Vagina (tissue), 2 donors: Measurements from ENCODE around the gene PRICKLE2. TPM values are rescaled to one million over a fixed set of nuclear protein-coding genes. Genes with fewer than 3 reads are reported as not detected.

Experiments used
- DNase-seq, 2 donors: peaks; one replicate each; pipeline ENCODE4 v3.0.0-alpha.2; 2017; ENCODE audit errors: extremely low spot score in 2 of 2
- H3K27ac ChIP-seq: fragments of 200-600 bp; sonication (generic); one replicate; pipeline ENCODE4 v1.5.1; 2019
- H3K27me3 ChIP-seq: fragments of 200-600 bp; sonication (generic); one replicate; pipeline ENCODE4 v1.5.1; 2019
- H3K36me3 ChIP-seq, 2 donors: fragments of 200-600 bp; sonication (generic); one replicate each; pipeline ENCODE4 v1.5.1; 2017 to 2019
- H3K4me1 ChIP-seq: fragments of 200-600 bp; sonication (generic); one replicate; pipeline ENCODE4 v1.5.1; 2019
- H3K4me3 ChIP-seq, 2 donors: fragments of 200-600 bp; sonication (generic); 1 replicate in 1 of 2; 2 replicates in 1 of 2; pipeline ENCODE4 v1.5.1; 2016 to 2019
- H3K9me3 ChIP-seq: fragments of 200-600 bp; sonication (generic); one replicate; pipeline ENCODE4 v1.5.1; 2019
- POLR2A ChIP-seq, 2 donors: fragments of 450-650 bp; IDR thresholded peaks; one replicate each; pipeline ENCODE4 v1.6.1; 2017; ENCODE audit warnings: antibody characterized with exemption in 2 of 2, mild to moderate bottlenecking in 2 of 2, moderate library complexity in 2 of 2
- POLR2AphosphoS5 ChIP-seq, 2 donors: sonication (generic); formaldehyde crosslinking; IDR thresholded peaks; one replicate each; pipeline ENCODE4 v1.9.0; 2017; ENCODE audit warnings: antibody characterized with exemption in 2 of 2, mild to moderate bottlenecking in 2 of 2, low read depth in 1 of 2; ENCODE audit not compliant: insufficient read depth in 1 of 2
- intact Hi-C: fragments of 100-400 bp; cut with DNase I; formaldehyde crosslinking; loops from one replicate; pipeline ENCODE4 v1.15.1; 2023
- total RNA-seq: library from RNA; depleted of rRNA; stranded (reverse); fragments of >200 nt; gene quantifications from one replicate; pipeline ENCODE4 v1.2.3, GENCODE V29; 2016
- TF ChIP-seq, protein P1 (sequence below), 3 experiments: fragments of 450-650 bp in 2 of 3; fragments of 200-600 bp in 1 of 3; sonication (generic) in 1 of 3; IDR thresholded peaks; one replicate each; pipeline ENCODE4 v1.5.1; 2017 to 2019; ENCODE audit warnings: antibody characterized with exemption in 3 of 3, mild to moderate bottlenecking in 2 of 3, moderate library complexity in 2 of 3

Gene PRICKLE2
- total RNA-seq, 1 donor from 2014 or later, result 39.3 TPM

DNA sequence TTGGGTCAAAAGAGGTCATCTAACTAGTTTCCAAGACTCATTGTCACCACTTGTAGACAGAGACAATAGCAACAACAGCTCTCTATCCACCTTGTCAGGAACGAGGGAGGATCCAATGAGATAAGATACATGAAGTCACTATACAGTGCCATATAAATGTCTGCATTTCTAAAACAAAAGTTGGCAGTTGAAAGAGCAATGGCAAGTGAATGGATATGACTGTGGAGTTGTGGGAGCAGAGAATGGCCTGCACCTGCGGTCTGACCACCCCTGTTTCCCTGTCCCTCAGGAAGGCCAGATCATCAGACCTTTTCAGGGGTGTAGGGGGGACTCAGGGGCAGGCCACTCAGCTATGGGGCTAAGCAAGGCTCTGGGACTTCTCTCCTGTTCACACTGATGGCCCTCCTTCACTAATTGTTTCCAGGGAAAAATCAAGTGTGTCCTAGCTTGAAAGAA, 161.3 kb downstream of the PRICKLE2 start:
- Histone ChIP-seq H3K9me3 (no peaks in the 10 kb centered on the region), H3K27ac (no peak overlapping the region), H3K4me3 (no peak overlapping the region), H3K27me3 (no peaks in the 10 kb centered on the region), H3K4me1 (peaks cover 13% of the 10 kb centered on the region), H3K36me3 (no peaks in the 10 kb centered on the region)
- no peak for DNase-seq
- intact Hi-C loops, result no loop called here
- TF ChIP-seq, protein P1, sequence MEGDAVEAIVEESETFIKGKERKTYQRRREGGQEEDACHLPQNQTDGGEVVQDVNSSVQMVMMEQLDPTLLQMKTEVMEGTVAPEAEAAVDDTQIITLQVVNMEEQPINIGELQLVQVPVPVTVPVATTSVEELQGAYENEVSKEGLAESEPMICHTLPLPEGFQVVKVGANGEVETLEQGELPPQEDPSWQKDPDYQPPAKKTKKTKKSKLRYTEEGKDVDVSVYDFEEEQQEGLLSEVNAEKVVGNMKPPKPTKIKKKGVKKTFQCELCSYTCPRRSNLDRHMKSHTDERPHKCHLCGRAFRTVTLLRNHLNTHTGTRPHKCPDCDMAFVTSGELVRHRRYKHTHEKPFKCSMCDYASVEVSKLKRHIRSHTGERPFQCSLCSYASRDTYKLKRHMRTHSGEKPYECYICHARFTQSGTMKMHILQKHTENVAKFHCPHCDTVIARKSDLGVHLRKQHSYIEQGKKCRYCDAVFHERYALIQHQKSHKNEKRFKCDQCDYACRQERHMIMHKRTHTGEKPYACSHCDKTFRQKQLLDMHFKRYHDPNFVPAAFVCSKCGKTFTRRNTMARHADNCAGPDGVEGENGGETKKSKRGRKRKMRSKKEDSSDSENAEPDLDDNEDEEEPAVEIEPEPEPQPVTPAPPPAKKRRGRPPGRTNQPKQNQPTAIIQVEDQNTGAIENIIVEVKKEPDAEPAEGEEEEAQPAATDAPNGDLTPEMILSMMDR (IDR thresholded peaks at IDR 0.05), result no peak
- no peak for TF ChIP-seq POLR2AphosphoS5 (IDR thresholded peaks at IDR 0.05; ENCODE audit: insufficient read depth in 1 of 2, low read depth in 1 of 2)
- TF ChIP-seq POLR2A (IDR thresholded peaks at IDR 0.05), result no peak

DNA sequence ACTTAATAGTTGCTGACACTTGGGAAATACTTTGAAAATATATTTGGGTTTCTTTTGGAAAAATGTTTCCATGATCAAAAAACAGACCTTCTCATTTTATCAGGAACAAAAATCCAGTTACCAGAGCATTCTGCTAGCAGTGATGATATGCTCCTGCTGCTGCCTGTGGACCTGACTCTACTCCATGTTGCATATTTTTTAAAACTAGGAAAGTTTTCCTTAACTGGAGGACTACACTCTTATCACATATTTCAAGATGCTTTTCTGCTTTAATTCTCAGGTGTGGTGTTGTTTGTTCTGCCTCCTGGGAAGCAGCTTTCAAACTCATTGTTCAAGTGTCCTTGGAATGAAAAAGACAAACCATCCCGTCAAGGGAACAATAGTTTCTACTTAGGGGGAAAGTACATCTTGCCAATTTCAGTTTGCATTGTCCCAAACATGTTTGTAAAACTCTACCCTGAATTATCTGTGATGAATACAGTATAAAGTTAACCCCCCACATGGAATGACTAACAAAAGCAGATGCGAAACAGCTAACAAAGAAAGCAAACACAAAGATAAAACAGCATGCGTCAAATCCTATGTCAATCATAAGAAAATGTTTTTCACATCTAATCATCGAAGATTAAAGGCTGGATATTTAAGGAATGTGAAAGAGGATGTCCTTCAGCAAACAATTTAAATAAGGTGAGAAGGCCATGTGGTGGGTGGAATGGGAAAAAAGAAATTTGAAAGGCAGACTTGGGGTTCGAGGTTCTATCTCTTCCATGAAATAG, 161.9 kb downstream of the PRICKLE2 start:
- H3K4me3 ChIP-seq, result no peak overlapping the region
- no peak for TF ChIP-seq POLR2AphosphoS5 (IDR thresholded peaks at IDR 0.05; ENCODE audit: insufficient read depth in 1 of 2, low read depth in 1 of 2)
- TF ChIP-seq, protein P1 (IDR thresholded peaks at IDR 0.05), result no peak
- TF ChIP-seq POLR2A (IDR thresholded peaks at IDR 0.05), result no peak
- no peaks in the 10 kb centered on the region for H3K27me3 ChIP-seq
- no peaks in the 10 kb centered on the region for H3K9me3 ChIP-seq
- intact Hi-C loops, result no loop called here
- peaks cover 13% of the 10 kb centered on the region for H3K4me1 ChIP-seq
- no peaks in the 10 kb centered on the region for H3K36me3 ChIP-seq
- no peak overlapping the region for H3K27ac ChIP-seq
- DNase-seq, result no peak

DNA sequence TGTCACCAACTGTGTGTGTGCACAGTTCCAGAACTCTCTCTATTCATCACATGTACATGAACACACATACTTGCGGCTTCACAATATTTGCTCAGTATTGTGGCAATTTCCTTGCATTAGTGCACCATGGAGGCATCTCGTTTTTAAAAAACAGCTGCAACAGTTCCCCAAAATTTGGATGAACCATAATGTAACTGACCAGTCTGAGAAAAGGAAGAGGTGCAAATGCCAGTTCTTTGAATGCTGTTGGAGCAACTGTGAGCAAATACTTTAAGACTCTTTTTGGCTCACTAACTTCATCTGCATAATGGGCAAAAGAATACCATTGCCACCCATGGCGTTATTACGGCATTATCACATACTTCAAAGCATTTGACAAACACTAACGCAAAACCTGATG, 163.6 kb downstream of the PRICKLE2 start:
- H3K27me3 ChIP-seq, result no peaks in the 10 kb centered on the region

DNA sequence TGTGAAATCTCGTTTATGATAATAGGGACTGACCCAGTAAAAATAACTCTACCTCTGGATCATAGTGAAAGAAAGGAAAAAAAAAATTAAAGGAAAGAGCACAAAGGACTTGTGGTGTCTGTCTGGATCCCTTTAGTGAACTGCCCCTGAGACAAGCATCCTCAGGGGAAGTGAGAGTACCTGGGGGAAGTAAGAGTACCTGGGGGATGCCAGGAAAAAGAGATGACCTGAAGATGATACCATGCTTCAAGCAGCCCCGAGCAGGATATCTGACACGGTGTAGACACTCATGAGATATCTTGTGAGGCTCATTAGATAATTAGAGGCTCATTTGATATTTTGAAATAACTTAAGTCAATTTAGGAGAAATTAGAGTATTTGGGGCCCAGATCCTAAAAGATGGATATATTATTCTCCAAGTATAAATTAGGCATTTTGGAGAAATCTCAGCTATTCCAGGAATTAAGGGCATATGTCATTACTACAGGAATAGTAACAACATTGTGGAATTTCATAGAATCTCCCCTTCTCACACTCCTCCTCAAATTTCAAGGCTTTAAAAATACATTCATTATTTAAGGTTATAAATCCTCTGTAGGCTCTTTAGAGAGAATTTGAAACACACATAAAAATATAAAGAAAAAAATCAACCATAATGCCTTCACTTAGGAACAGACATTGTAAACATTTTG, 165.6 kb downstream of the PRICKLE2 start:
- TF ChIP-seq POLR2A (IDR thresholded peaks at IDR 0.05) (no peak), POLR2AphosphoS5 (IDR thresholded peaks at IDR 0.05; ENCODE audit: insufficient read depth in 1 of 2, low read depth in 1 of 2) (no peak)
- TF ChIP-seq, protein P1 (IDR thresholded peaks at IDR 0.05), result no peak
- no peaks in the 10 kb centered on the region for H3K27me3 ChIP-seq
- H3K4me1 ChIP-seq, result no peaks in the 10 kb centered on the region
- no peak overlapping the region for H3K27ac ChIP-seq
- intact Hi-C loops, result no loop called here
- H3K4me3 ChIP-seq, result no peak overlapping the region
- H3K9me3 ChIP-seq, result no peaks in the 10 kb centered on the region
- no peak for DNase-seq
- no peaks in the 10 kb centered on the region for H3K36me3 ChIP-seq

More for the DNA sequence above, 163.6 kb downstream of the PRICKLE2 start:
- intact Hi-C loops, result no loop called here
- H3K4me1 ChIP-seq, result no peaks in the 10 kb centered on the region
- TF ChIP-seq POLR2AphosphoS5 (IDR thresholded peaks at IDR 0.05; ENCODE audit: insufficient read depth in 1 of 2, low read depth in 1 of 2) (no peak), POLR2A (IDR thresholded peaks at IDR 0.05) (no peak)
- TF ChIP-seq, protein P1 (IDR thresholded peaks at IDR 0.05), result no peak
- no peaks in the 10 kb centered on the region for H3K36me3 ChIP-seq
- DNase-seq, result no peak
- no peaks in the 10 kb centered on the region for H3K9me3 ChIP-seq
- no peak overlapping the region for H3K4me3 ChIP-seq
- H3K27ac ChIP-seq, result no peak overlapping the region

DNA sequence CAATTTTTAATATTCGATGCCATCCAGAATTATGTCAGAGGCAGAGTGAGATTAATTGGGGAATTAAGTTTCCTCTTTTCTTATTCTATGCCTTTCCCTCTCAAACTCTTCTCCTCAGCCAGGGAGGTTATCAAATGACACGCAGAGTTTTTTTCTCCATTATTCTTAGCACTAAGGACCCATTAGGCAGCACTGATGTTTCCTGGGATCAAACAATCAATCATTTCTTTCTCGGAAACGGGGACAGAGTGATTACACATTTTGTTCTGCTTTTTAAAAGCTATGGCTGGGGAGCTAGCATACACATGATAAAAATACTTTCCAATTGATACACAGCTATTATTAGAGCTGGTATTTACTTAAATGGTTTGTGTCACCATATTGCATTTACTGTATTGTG, 166.7 kb downstream of the PRICKLE2 start:
- intact Hi-C loops, result no loop called here
- TF ChIP-seq, protein P1 (IDR thresholded peaks at IDR 0.05), result no peak
- no peak for TF ChIP-seq POLR2AphosphoS5 (IDR thresholded peaks at IDR 0.05; ENCODE audit: insufficient read depth in 1 of 2, low read depth in 1 of 2)

More for the DNA sequence above, 166.7 kb downstream of the PRICKLE2 start:
- H3K4me1 ChIP-seq, result no peaks in the 10 kb centered on the region
- no peak for DNase-seq
- H3K27me3 ChIP-seq, result no peaks in the 10 kb centered on the region
- H3K4me3 ChIP-seq, result no peak overlapping the region
- no peak overlapping the region for H3K27ac ChIP-seq
- no peaks in the 10 kb centered on the region for H3K9me3 ChIP-seq
- H3K36me3 ChIP-seq, result no peaks in the 10 kb centered on the region
